Measurements from ENCODE around the gene TNIK. TPM values are rescaled to one million over a fixed set of nuclear protein-coding genes. Genes with fewer than 3 reads are reported as not detected.

The TNIK gene
- total RNA-seq, 4 donors from 2014 or later = 32.9 to 52.0 (median 40.2) TPM

DNA sequence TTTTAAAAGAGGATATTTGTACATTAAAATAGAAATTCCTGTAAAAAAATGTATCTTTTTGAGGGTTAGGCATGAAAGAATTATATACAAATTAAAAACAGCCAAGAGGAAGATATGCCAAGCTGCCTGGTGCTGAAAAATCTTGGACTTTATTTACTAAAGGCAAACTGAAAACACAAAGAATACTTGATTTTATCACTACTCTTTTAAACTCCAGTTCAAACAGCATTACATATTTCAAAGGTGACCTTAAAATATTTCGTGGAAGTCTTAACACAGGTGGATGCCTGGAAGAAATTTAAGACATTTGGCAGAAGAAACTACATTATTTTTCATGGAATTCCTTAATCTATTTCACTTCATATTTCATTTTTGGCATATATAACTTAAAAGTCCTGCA lies 332.6 kb downstream of the TNIK start:
- Histone ChIP-seq H3K27ac (no peak overlapping the region), H3K9me3 (no peaks in the 10 kb centered on the region), H3K4me3 (no peak overlapping the region), H3K27me3 (no peaks in the 10 kb centered on the region), H3K36me3 (peaks cover 0 to 20% (median 4%) of the 10 kb centered on the region in 4 donors), H3K4me1 (no peaks in the 10 kb centered on the region)
- TF ChIP-seq POLR2A (IDR thresholded peaks at IDR 0.05) (no peak), EP300 (IDR thresholded peaks at IDR 0.05; ENCODE audit: low read depth) (no peak), POLR2AphosphoS5 (IDR thresholded peaks at IDR 0.05) (no peak)
- TF ChIP-seq, protein P1, sequence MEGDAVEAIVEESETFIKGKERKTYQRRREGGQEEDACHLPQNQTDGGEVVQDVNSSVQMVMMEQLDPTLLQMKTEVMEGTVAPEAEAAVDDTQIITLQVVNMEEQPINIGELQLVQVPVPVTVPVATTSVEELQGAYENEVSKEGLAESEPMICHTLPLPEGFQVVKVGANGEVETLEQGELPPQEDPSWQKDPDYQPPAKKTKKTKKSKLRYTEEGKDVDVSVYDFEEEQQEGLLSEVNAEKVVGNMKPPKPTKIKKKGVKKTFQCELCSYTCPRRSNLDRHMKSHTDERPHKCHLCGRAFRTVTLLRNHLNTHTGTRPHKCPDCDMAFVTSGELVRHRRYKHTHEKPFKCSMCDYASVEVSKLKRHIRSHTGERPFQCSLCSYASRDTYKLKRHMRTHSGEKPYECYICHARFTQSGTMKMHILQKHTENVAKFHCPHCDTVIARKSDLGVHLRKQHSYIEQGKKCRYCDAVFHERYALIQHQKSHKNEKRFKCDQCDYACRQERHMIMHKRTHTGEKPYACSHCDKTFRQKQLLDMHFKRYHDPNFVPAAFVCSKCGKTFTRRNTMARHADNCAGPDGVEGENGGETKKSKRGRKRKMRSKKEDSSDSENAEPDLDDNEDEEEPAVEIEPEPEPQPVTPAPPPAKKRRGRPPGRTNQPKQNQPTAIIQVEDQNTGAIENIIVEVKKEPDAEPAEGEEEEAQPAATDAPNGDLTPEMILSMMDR (IDR thresholded peaks at IDR 0.05) = no peak
- DNase-seq = no peak
- WGBS, 2 donors (ENCODE audit: low coverage in 1 of 2) = 78 to 88% methylated on average over 1 of the region's 1 CpG
- intact Hi-C loops (cut with DNase I; ENCODE audit: low total_unique reads) (no loop called here), in situ Hi-C loops (cut with MboI; ENCODE audit: low pct_ligation_motif_present in 1 of 4, low pct_unique_long_range_greater_than_20kb in 1 of 4, low sequenced_read_pairs in 3 of 4) (no loop called here)

DNA sequence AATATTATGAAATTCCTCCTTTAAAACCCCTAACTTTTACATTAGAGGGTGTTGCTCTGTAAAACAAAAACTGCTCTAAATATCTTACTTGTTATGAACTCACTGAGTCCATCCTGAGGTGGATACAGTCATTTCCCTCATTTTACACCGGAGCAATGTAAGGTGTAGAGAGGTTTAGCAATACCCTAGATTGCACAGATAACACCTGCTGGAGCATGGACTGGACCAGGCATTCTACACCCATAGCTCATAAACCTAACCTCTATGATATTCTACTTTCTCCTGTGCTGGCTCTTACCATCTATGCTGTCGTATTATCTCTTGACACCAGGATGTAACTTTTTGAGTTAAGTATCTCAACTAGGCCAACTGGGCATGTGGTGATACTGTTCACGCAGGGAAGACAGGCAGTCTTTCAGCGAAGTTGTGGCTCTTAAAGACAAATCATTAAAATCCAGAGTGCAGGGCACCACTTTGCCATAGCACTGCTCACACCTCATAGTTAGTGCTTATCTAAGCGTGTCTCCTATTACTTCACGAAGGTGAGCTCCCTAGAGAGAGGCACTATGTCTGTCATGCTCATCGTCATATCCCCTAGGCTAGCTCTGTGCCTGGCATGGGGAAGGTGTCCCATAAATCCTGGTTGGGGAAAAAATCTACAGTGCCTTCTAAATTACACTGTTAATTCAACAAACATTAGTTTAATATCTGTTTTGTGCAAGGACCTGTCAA lies 333.6 kb downstream of the TNIK start:
- 96 to 100% methylated on average over 4 to 7 of the region's 7 CpGs for WGBS, 2 donors (ENCODE audit: low coverage in 1 of 2)
- H3K36me3 ChIP-seq = peaks cover 0 to 20% (median 4%) of the 10 kb centered on the region in 4 donors

DNA sequence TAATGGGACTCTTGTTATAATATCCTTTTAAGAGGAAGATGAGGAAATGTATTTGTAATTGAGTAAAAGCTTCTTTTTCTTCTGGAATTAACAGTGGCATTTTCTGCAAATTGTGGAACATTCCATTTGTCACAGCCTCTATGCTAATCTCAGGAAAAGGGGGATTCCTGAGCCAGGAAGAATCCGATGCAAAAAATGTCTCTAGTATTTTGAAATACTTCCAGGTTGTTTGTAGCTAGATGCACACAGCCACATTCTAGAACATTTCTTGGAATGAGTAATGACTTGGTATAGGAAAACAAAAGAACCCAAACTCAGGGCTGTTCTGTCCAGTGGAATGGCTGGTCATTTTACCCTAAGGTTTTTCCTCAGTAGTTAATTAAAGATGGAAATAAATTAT lies 335.2 kb downstream of the TNIK start:
- H3K27ac ChIP-seq = no peak overlapping the region
- WGBS, 2 donors (ENCODE audit: low coverage in 1 of 2) = 78 to 83% methylated on average over 1 of the region's 1 CpG
- no peaks in the 10 kb centered on the region for H3K4me1 ChIP-seq
- TF ChIP-seq POLR2A (IDR thresholded peaks at IDR 0.05) (no peak), POLR2AphosphoS5 (IDR thresholded peaks at IDR 0.05) (no peak), EP300 (IDR thresholded peaks at IDR 0.05; ENCODE audit: low read depth) (no peak)
- TF ChIP-seq, protein P1 (IDR thresholded peaks at IDR 0.05) = no peak
- no peak overlapping the region for H3K4me3 ChIP-seq
- peaks cover 0 to 22% (median 7%) of the 10 kb centered on the region in 4 donors for H3K36me3 ChIP-seq
- no peaks in the 10 kb centered on the region for H3K27me3 ChIP-seq
- intact Hi-C loops (cut with DNase I; ENCODE audit: low total_unique reads) = no loop called here
- in situ Hi-C loops (cut with MboI; ENCODE audit: low pct_ligation_motif_present in 1 of 4, low pct_unique_long_range_greater_than_20kb in 1 of 4, low sequenced_read_pairs in 3 of 4) = no loop called here
- no peak for DNase-seq
- no peaks in the 10 kb centered on the region for H3K9me3 ChIP-seq

More for the DNA sequence above, 333.6 kb downstream of the TNIK start:
- no peak overlapping the region for H3K27ac ChIP-seq
- in situ Hi-C loops (cut with MboI; ENCODE audit: low pct_ligation_motif_present in 1 of 4, low pct_unique_long_range_greater_than_20kb in 1 of 4, low sequenced_read_pairs in 3 of 4) (no loop called here), intact Hi-C loops (cut with DNase I; ENCODE audit: low total_unique reads) (no loop called here)
- DNase-seq = no peak
- H3K4me1 ChIP-seq = no peaks in the 10 kb centered on the region
- H3K4me3 ChIP-seq = no peak overlapping the region
- no peaks in the 10 kb centered on the region for H3K9me3 ChIP-seq
- H3K27me3 ChIP-seq = no peaks in the 10 kb centered on the region
- TF ChIP-seq, protein P1 (IDR thresholded peaks at IDR 0.05) = no peak
- TF ChIP-seq POLR2A (IDR thresholded peaks at IDR 0.05) (no peak), EP300 (IDR thresholded peaks at IDR 0.05; ENCODE audit: low read depth) (no peak), POLR2AphosphoS5 (IDR thresholded peaks at IDR 0.05) (no peak)

DNA sequence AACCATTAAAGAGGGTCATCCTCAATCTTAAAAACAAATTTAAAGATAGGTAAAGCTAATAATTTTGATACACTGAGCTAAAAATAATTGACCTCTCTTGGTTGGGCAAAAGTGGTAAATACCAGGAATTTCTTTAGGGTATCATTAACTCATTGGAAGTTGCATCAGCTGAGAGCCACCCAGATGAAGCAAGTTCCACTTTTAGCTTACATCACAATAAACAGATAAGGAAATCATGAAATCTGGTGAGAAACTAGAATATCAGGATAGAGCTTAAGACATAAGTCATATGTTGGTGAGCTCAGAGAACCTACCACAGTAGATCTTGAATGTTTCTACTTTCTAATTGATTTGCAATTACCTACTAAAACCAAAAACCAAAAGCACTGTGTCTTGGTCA lies 336.3 kb downstream of the TNIK start:
- Histone ChIP-seq H3K4me3 (no peak overlapping the region), H3K27me3 (no peaks in the 10 kb centered on the region), H3K9me3 (no peaks in the 10 kb centered on the region), H3K36me3 (peaks cover 0 to 26% (median 7%) of the 10 kb centered on the region in 4 donors), H3K27ac (no peak overlapping the region), H3K4me1 (no peaks in the 10 kb centered on the region)
- in situ Hi-C loops (cut with MboI; ENCODE audit: low pct_ligation_motif_present in 1 of 4, low pct_unique_long_range_greater_than_20kb in 1 of 4, low sequenced_read_pairs in 3 of 4) (no loop called here), intact Hi-C loops (cut with DNase I; ENCODE audit: low total_unique reads) (no loop called here)
- no peak for DNase-seq
- TF ChIP-seq, protein P1 (IDR thresholded peaks at IDR 0.05) = no peak
- no peak for TF ChIP-seq POLR2A (IDR thresholded peaks at IDR 0.05)
